HG02885 (cell line): ENCODE results near the gene CHST10.
"Not testable (repeated sequence)": the region's sequence is repeated elsewhere in the genome, so short reads cannot be mapped to it uniquely, and the experiment has no call there.

Source experiments
- ATAC-seq: cut with Tn5 transposase; IDR thresholded peaks from one replicate; pipeline ENCODE4 v1.9.1; 2021; ENCODE audit warnings: mild to moderate bottlenecking; ENCODE audit not compliant: unreplicated experiment, poor library complexity

The CHST10 gene

GRCh38 chr2:100416935-100417710 is at the start of gene CHST10:
CHST10 (minus strand) TSS chr2:100417668; CDS start chr2:100406675, 10,993 bp downstream.
- peak; percentile 93 for ATAC-seq

DNA sequence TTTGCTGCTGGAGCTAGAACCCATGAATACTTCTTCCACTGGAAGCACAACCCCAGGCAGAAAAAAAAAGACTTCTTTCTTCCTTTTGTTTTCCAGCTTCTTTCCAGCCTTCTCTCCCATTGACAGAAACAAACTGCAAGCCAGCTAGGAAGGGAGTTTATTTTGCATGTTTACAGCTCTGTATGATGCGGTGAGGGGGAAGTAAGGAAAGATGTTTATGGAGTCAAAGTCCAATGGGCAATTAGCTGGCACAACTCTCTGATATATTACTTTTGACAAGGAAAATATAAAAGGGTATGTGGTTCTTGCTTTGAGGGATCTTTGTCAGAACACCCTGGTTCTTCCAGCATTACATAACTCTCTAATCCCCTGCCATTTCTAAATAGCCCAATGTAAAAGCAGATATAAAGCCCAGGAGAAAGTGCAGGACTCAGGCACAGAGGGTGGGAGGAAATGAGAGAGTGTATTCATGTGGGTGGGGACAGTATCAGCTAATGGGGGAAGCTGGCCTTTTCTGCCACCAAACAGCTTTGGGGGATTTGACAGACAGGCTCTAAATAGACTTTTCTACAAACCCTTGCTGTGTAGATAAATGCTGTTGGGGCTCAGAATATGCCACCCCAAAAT is 43.5 kb upstream of the CHST10 start:
- ATAC-seq = no peak

GRCh38 chr2:100456357-100456756 is 38.9 kb upstream of the CHST10 start:
- not testable (repeated sequence) for ATAC-seq

DNA sequence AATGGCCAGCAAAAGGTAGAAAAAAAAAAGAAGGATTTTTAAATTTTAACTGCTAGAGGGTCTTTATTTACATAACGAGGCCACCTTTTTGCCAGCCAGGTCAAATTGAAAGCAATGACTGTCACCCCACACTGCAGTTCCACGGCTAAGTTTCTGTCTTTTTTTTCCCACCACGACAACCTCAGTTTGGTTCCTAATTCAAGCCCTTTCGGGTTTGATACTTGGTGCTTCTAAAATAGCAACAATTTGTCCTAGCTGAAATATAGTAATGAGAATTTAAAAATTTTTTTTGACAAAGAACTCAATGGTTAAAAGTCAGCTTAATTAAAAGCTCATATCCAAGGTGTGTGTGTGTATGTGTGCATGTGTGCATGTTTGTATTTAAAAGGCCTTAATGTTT is 36.4 kb upstream of the CHST10 start:
- peak; percentile 61 for ATAC-seq

DNA sequence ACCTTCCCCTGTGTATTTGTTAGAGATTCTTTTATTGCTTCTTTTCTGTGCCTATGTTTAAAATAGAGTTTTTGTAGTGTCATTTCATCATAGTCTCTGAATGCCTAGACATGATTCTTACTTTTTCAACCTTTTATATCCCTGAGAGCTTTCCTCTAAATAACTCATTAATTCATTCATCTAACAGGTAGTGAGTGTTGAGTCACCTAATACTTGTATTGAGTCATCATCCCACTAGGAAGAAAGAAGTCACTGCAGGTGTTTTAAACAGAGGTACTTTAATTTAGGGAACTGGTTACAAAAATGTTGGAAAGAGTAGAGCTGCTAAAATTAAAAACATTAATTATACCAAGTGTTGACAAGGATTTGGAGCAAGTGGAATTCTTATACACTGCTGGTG is 34.3 kb upstream of the CHST10 start:
- ATAC-seq = no peak

GRCh38 chr2:100451092-100451491 is 33.6 kb upstream of the CHST10 start:
- no peak for ATAC-seq

GRCh38 chr2:100446696-100447095 is 29.2 kb upstream of the CHST10 start:
- ATAC-seq = no peak

DNA sequence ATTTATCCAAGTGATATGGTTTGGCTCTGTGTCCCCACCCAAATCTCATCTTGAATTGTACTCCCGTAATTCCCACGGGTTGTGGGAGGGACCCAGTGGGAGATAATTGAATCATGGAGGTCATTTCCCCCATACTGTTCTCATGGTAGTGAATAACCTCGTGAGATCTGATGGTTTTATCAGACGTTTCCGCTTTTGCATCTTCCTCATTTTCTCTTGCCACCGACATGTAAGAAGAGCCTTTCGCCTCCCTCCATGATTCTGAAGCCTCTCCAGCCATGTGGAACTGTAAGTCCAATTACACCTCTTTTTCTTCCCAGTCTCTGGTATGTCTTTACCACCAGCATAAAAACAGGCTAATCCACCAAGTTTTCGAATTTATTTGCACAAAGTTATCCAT is 20.3 kb upstream of the CHST10 start:
- ATAC-seq = no peak

DNA sequence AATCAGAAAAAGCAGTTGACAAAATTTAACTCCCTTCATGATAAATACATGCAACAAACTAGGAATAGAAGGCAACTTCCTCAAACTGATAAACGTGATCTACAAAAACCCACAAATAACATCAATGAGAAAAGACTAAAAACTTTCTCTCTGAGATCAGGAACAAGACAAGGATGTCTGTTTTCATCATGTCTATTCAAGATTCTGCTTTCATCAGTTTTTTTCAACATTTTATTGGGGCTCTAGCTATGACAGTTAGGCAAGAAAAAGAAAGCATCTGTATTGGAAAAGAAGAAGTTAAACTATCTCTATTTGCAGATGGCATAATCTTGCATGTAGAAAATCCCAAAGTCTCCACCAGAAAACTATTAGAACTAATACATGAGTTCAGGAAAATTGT is 12.3 kb upstream of the CHST10 start:
- no peak for ATAC-seq

DNA sequence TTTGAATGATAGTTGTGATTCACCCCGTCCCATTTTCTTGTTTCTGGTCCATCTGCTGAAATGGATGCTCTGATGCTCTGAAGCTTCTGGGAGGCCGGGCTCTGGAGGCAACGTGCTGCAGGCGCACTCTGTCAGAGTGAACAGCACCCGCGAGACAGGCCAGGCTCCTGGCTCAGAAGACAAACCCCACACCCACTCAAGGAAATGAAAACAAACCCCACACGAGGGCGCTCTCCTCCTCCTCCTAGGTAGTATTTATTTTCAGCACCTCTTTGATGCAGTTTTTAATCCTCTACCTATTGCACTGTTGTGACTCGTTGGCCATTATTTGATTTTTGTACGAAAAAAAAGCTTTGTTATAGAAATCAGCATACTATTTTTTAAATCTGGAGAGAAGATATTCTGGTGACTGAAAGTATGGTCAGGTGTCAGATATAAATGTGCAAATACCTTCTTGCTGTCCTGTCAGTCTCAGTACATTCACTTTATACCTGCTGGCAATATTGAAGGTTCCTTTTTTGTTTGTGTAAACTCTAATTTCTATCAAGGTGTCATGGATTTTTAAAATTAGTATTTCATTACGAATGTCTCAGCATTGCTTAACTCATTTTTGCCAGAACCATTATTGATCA is 10.3 kb upstream of the CHST10 start:
- ATAC-seq = no peak

DNA sequence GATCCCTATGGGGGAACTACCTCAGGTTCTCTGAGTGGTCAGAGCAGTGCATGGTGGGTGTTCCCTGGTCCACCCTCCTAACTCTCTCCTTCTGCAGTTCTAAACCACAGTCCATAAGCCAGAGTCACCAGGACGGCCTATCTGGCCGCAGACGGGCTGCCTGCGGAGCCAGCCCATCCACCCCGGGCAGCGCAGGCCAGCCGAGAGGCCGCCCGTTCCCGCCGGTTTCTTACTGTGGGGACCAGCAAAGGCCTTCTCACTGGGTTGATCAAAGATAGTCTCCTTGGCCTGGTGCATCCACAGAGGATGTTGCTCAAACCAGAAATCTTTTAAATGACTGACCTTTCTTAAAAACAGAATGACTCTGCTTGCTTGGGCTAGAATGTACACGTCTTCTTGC is 9.6 kb upstream of the CHST10 start:
- no peak for ATAC-seq

DNA sequence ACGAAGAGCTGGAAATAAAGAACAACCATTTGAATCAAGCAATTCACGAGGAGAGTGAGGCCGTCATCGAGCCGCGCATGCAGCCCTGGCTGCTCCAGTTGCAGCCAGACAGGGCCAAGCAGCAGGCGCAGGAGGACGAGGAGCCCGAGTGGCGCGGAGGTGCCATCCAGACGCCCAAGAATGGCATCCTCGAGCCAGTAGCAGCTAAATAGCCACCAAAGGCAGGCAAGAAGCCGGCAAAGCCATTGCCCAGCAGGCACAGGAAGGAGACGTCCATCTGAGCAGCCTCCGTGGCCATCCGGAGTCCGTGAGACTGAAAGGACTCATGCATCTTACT is 8.9 kb upstream of the CHST10 start:
- ATAC-seq = no peak

DNA sequence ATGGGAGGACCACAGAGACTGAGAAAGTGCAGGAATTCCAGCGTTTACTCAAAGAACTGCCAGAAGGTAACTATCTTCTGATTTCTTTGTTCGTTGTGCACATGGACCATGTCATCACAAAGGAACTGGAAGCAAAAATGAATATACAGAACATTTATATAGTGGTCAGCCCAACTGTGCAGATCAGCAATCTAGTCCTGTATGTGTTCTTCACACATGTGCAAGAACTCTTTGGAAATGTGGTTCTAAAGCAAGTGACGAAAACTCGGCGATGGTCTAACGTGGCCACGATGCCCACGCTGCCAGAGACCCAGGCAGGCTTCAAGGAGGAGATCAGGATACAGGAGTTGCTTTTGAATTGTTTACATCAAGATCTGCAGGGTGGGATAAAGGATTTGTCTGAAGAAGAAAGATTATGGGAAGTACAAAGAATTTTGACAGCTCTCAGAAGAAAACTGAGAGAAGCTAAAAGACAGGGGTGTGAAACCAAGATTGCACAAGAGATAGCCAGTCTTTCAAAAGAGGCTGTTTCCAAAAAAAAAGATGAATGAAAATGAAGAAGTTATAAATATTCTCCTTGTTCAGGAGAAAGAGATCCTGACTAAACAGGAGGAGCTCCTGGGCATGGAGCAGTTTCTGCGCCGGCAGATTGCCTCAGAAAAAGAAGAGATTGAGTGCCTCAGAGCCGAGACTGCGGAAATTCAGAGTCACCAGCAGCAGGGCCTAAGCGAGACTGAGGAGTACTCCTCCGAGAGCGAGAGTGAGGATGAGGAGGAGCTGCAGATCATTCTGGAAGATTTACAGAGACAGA is 8.3 kb upstream of the CHST10 start:
- no peak for ATAC-seq

DNA sequence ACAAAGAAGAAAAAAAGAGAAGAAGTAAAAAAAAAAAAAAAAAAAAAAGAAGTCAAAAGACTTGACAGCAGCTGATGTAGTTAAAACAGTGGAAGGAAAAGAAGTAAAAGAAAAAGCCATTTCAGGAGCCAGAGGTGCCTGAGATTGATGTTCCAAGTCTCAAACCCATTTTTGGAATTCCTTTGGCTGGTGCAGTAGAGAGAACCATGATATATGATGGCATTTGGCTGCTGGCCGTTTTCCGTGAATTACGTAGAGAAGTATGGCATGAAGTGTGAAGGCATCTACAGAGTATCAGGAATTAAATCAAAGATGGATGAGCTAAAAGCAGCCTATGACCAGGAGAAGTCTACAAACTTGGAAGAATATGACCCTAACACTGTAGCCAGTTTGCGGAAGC is 7.6 kb upstream of the CHST10 start:
- no peak for ATAC-seq

DNA sequence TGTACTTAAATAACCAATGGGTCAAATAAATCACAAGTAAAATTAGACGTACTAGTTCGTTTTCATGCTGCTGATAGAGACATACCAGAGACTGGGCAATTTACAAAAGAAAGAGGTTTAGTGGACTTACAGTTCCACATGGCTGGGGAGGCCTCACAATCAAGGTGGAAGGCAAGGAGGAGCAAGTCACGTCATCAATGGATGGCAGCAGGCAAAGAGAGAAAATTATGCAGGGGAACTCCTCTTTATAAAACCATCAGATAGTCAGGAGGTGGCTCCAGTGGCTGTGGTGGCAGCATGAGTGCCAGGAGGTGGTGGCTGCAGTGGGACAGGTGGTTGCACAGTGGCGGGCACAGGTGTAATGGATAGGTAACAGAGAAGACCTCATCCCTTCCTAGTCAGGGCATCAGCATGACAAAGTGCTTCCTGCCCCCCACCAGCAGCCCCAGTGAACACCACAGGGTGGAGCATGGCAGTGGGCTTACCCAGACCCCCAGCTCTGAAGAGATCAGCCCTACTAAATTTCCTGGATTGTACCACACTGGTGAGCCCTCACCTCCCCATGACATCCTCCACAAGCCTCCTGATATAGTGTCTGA is 6.9 kb upstream of the CHST10 start:
- no peak for ATAC-seq

DNA sequence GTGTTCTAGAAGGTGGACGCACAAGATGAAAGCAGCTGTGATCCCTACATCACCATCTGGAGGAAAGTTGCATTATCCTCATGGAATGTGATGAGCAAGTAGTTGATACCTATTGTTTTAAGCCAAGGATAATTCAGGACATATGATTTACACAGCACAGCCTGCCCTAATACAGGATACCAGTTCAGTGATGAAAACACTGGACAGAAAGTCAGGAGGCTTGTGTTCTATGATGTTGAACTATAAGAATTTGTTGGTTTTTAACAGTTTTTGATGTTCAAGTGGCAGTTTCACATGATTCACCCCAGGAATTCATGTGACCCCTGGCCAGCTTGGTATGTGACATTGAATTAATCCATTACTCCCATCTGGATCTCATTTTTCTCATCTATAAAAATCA is 6.2 kb upstream of the CHST10 start:
- ATAC-seq = no peak

GRCh38 chr2:100422320-100423055 is 5.0 kb upstream of the CHST10 start:
- ATAC-seq = no peak

DNA sequence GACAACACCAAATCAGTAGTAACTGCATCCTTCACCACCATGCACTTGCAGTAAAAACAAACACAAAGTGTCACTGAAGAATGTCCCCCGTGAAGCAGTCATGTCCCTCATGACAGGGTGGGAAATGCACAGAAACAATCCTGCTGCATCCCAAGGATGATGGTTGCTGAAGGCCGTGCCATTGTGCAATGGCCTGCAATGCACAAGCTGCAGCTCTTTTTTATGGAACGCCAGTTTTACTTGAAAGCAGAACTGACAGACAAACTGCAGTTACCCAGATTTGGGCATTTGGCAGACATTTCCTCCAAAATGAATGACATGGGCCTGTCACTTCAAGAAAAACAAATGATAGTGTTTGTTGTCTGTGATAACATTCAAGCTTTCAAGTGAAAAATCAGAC is 2.4 kb upstream of the CHST10 start:
- ATAC-seq = no peak

GRCh38 chr2:100418406-100418962 is 1.0 kb upstream of the CHST10 start:
- no peak for ATAC-seq

DNA sequence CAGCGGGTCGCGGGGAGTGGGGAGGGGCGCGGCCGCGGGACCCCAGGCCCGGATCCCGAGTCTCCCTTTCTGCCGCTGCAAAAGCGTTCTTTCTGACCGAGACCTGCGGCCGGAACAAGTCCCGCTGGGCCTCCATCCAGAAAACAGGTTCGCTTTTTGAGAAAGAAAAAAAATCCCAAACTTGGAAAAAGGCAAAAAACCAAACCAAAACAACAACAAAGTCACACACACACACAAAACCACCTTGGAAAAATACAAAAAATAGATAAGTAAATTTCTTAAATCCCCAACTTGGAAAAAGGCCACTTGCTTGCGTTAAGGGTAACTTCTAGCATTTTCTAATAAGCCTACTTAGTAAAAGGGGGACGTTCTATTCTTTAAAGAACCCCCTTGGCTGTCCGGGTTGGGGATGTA is 250 bp upstream of the CHST10 start:
- no peak for ATAC-seq
